Measurements from ENCODE around the gene TRDN.

Gene TRDN

GRCh38 chr6:123655521-123656306 lies 19.0 kb upstream of the TRDN start:
- H3K4me1 ChIP-seq (ENCODE audit: control insufficient read depth, insufficient read depth, low read length) = no peaks in the 10 kb centered on the region
- no peak overlapping the region for H3K9ac ChIP-seq (ENCODE audit: low read length)
- no peaks in the 10 kb centered on the region for H3K36me3 ChIP-seq (ENCODE audit: control insufficient read depth, insufficient read depth, low read length)
- H3K27me3 ChIP-seq (ENCODE audit: control insufficient read depth, insufficient read depth, low read length) = no peaks in the 10 kb centered on the region
- H3K27ac ChIP-seq (ENCODE audit: low read depth, low read length) = no peak overlapping the region
- H3K4me3 ChIP-seq (ENCODE audit: low read length) = no peak overlapping the region

DNA sequence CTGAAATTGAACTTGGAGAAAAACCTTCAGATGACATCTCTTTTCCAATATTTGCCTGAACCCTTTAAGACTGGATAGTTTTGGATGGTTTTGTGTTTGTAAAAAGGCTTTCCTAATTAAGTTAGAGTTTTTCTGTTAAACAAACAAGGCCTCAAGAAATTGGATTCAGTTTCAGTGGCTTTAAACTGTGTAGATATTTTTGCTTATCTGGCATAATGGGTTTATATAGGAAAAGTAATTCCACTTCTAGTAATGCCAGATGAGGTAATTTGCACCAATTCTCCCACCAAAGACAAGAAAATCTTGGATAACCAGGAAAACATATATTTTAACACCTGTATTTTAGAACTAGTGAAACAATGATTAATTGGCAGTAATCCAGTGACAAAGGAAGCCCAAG lies 12.0 kb upstream of the TRDN start:
- Histone ChIP-seq H3K9ac (ENCODE audit: low read length) (no peak overlapping the region), H3K27ac (ENCODE audit: low read depth, low read length) (no peak overlapping the region), H3K4me3 (ENCODE audit: low read length) (no peak overlapping the region), H3K4me1 (ENCODE audit: control insufficient read depth, insufficient read depth, low read length) (no peaks in the 10 kb centered on the region), H3K36me3 (ENCODE audit: control insufficient read depth, insufficient read depth, low read length) (no peaks in the 10 kb centered on the region), H3K27me3 (ENCODE audit: control insufficient read depth, insufficient read depth, low read length) (no peaks in the 10 kb centered on the region)

- Histone ChIP-seq H3K4me3 (ENCODE audit: low read length) (no peak overlapping the region), H3K36me3 (ENCODE audit: control insufficient read depth, insufficient read depth, low read length) (no peaks in the 10 kb centered on the region), H3K27ac (ENCODE audit: low read depth, low read length) (no peak overlapping the region), H3K27me3 (ENCODE audit: control insufficient read depth, insufficient read depth, low read length) (no peaks in the 10 kb centered on the region), H3K4me1 (ENCODE audit: control insufficient read depth, insufficient read depth, low read length) (no peaks in the 10 kb centered on the region), H3K9ac (ENCODE audit: low read length) (no peak overlapping the region)
Measured at GRCh38 chr6:123648020-123648580, 11.3 kb upstream of the TRDN start.

DNA sequence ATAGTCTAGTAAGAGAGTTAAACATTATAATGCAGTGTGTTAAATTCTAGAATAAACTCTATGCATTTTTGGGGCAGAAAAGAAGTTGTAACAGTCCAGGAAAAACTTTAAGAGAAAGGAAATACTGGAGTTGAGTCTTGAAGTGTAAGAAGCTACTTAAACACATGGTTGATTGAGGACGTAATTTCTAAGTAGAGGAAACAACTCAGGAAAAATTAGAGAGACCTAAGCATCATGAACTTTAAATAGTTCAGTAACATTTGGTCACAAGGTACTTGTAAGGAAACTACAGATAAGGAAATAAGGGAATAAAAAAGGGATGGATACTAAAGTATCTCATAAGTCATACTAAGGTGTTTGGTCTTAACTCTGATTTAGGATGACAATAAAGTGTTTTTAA lies 4.7 kb upstream of the TRDN start:
- H3K27ac ChIP-seq (ENCODE audit: low read depth, low read length) = no peak overlapping the region
- no peak overlapping the region for H3K4me3 ChIP-seq (ENCODE audit: low read length)

GRCh38 chr6:123640567-123641187 lies 3.9 kb upstream of the TRDN start:
- Histone ChIP-seq H3K27me3 (ENCODE audit: control insufficient read depth, insufficient read depth, low read length) (no peaks in the 10 kb centered on the region), H3K4me3 (ENCODE audit: low read length) (no peak overlapping the region), H3K27ac (ENCODE audit: low read depth, low read length) (no peak overlapping the region), H3K9ac (ENCODE audit: low read length) (no peak overlapping the region), H3K36me3 (ENCODE audit: control insufficient read depth, insufficient read depth, low read length) (no peaks in the 10 kb centered on the region), H3K4me1 (ENCODE audit: control insufficient read depth, insufficient read depth, low read length) (no peaks in the 10 kb centered on the region)

More for the DNA sequence above, 4.7 kb upstream of the TRDN start:
- no peaks in the 10 kb centered on the region for H3K27me3 ChIP-seq (ENCODE audit: control insufficient read depth, insufficient read depth, low read length)
- no peaks in the 10 kb centered on the region for H3K4me1 ChIP-seq (ENCODE audit: control insufficient read depth, insufficient read depth, low read length)
- H3K9ac ChIP-seq (ENCODE audit: low read length) = no peak overlapping the region
- H3K36me3 ChIP-seq (ENCODE audit: control insufficient read depth, insufficient read depth, low read length) = no peaks in the 10 kb centered on the region

DNA sequence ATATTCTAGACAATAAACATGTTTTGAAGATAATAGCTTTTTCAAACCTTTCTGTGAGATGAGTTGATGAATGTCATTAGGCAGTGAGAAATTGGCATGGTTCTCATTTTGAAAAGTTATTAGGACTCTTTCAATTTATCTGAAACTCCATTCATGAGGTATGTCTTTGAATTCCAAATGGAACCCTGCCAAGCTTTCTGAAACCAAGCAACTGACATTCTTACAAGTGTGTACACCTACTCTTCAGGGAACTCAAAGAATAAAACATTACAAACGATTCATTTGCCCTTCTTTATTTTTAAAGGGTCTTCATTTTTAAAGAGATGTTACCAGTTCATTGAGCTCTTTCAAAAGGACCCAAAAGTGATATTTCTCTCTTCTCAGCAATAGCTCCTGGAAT lies 2.1 kb upstream of the TRDN start:
- Histone ChIP-seq H3K27me3 (ENCODE audit: control insufficient read depth, insufficient read depth, low read length) (no peaks in the 10 kb centered on the region), H3K4me3 (ENCODE audit: low read length) (no peak overlapping the region), H3K27ac (ENCODE audit: low read depth, low read length) (no peak overlapping the region), H3K4me1 (ENCODE audit: control insufficient read depth, insufficient read depth, low read length) (no peaks in the 10 kb centered on the region), H3K9ac (ENCODE audit: low read length) (no peak overlapping the region), H3K36me3 (ENCODE audit: control insufficient read depth, insufficient read depth, low read length) (no peaks in the 10 kb centered on the region)

- Histone ChIP-seq H3K27me3 (ENCODE audit: control insufficient read depth, insufficient read depth, low read length) (no peaks in the 10 kb centered on the region), H3K4me3 (ENCODE audit: low read length) (no peak overlapping the region), H3K9ac (ENCODE audit: low read length) (no peak overlapping the region), H3K27ac (ENCODE audit: low read depth, low read length) (no peak overlapping the region), H3K4me1 (ENCODE audit: control insufficient read depth, insufficient read depth, low read length) (no peaks in the 10 kb centered on the region), H3K36me3 (ENCODE audit: control insufficient read depth, insufficient read depth, low read length) (no peaks in the 10 kb centered on the region)
Measured at GRCh38 chr6:123636282-123636681, 468 bp downstream of the TRDN start.

DNA sequence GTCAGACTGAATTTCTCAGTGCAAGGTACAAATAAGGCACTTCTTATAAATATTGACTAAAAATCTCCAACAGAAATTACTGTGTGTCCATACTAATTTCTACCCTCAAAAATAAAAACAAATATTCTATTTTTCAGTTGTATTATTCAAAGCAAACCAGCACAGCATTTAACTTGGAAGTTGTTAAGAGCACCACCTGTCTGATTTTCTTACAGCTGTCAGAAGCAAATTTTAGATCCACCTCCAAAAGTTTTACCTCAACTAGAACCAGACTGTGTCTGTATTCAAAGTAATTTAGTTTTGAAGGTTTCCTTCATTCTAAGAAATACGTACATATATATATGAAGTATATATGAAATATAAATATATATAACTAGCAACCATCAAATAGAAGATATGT lies 1.2 kb downstream of the TRDN start:
- Histone ChIP-seq H3K27me3 (ENCODE audit: control insufficient read depth, insufficient read depth, low read length) (no peaks in the 10 kb centered on the region), H3K36me3 (ENCODE audit: control insufficient read depth, insufficient read depth, low read length) (no peaks in the 10 kb centered on the region), H3K27ac (ENCODE audit: low read depth, low read length) (no peak overlapping the region), H3K4me3 (ENCODE audit: low read length) (no peak overlapping the region), H3K4me1 (ENCODE audit: control insufficient read depth, insufficient read depth, low read length) (no peaks in the 10 kb centered on the region), H3K9ac (ENCODE audit: low read length) (no peak overlapping the region)

DNA sequence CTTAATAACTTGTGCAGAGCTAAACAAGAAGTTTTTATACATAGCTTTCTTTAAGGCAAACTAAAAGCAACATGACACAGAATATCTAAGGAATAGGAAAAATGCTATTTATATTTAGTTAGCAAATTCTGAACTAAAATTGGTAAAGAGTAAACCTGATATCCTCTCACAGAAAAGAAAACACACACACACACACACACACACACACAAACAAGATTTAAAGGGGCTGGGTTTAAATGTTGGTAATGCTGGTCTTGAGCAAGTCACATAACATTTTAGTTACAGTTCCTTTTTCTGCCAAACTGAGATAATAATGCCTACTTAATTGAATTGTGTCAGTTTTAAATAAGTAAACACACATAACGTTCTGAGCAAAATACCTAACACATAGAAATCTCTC lies 1.6 kb downstream of the TRDN start:
- Histone ChIP-seq H3K9ac (ENCODE audit: low read length) (no peak overlapping the region), H3K27me3 (ENCODE audit: control insufficient read depth, insufficient read depth, low read length) (no peaks in the 10 kb centered on the region), H3K4me1 (ENCODE audit: control insufficient read depth, insufficient read depth, low read length) (no peaks in the 10 kb centered on the region), H3K36me3 (ENCODE audit: control insufficient read depth, insufficient read depth, low read length) (no peaks in the 10 kb centered on the region), H3K4me3 (ENCODE audit: low read length) (no peak overlapping the region), H3K27ac (ENCODE audit: low read depth, low read length) (no peak overlapping the region)

- no peaks in the 10 kb centered on the region for H3K27me3 ChIP-seq (ENCODE audit: control insufficient read depth, insufficient read depth, low read length)
- H3K27ac ChIP-seq (ENCODE audit: low read depth, low read length) = no peak overlapping the region
- H3K9ac ChIP-seq (ENCODE audit: low read length) = no peak overlapping the region
- H3K36me3 ChIP-seq (ENCODE audit: control insufficient read depth, insufficient read depth, low read length) = no peaks in the 10 kb centered on the region
- H3K4me1 ChIP-seq (ENCODE audit: control insufficient read depth, insufficient read depth, low read length) = no peaks in the 10 kb centered on the region
- no peak overlapping the region for H3K4me3 ChIP-seq (ENCODE audit: low read length)
Measured at GRCh38 chr6:123632641-123633040, 4.1 kb downstream of the TRDN start.

DNA sequence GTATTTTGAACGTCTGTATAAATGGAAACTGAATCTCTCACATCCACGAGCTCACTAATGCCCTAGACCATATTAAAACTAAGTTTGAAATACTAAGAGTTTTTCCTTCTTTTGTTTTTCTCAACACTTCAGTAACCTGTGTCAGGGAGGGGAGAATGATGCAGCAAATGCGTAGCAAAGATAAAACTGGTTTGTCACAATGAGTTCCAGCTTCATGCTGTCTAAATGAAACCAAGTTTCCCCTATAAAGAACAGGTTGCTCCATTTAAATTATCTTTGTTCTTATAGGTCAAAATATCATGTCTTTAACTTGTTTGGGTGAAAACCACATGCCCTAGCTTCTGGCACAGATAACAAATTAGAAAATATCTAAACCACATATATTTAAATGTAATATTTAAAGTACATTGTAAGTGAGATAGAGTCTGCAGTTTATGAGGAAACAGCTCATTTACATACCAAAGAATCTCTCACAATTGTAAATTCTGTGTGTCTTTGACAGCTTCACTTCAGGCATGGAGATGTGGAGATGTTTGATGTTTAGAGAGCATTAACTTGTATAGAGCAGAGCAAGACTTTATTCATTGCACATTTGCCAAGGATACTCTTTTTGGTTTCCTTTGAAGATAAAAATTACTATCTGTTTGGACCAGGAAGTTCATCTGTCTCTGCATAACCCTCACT lies 7.3 kb downstream of the TRDN start:
- no peak overlapping the region for H3K9ac ChIP-seq (ENCODE audit: low read length)

DNA sequence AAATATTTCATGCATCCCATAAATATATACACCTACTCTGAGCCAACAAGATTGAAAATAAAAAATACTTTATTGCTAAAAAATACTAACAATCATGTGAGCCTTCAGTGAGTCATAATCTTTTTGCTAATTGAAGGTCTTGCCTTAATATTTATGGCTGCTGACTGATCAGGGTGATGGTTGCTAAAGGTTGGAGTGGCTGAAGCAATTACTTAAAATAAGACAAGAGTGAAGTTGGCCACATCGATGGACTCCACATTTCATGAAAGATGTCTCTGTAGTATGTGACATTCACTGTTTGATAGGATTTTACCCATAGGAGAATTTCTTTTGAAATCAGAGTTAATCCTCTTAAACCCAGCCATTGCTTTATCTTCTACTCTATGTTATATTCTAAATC lies 11.1 kb downstream of the TRDN start:
- H3K4me3 ChIP-seq (ENCODE audit: low read length) = no peak overlapping the region
- no peaks in the 10 kb centered on the region for H3K36me3 ChIP-seq (ENCODE audit: control insufficient read depth, insufficient read depth, low read length)
- H3K27me3 ChIP-seq (ENCODE audit: control insufficient read depth, insufficient read depth, low read length) = no peaks in the 10 kb centered on the region
- H3K4me1 ChIP-seq (ENCODE audit: control insufficient read depth, insufficient read depth, low read length) = no peaks in the 10 kb centered on the region
- no peak overlapping the region for H3K27ac ChIP-seq (ENCODE audit: low read depth, low read length)
- no peak overlapping the region for H3K9ac ChIP-seq (ENCODE audit: low read length)

More for the DNA sequence above, 7.3 kb downstream of the TRDN start:
- Histone ChIP-seq H3K36me3 (ENCODE audit: control insufficient read depth, insufficient read depth, low read length) (no peaks in the 10 kb centered on the region), H3K4me1 (ENCODE audit: control insufficient read depth, insufficient read depth, low read length) (no peaks in the 10 kb centered on the region), H3K27me3 (ENCODE audit: control insufficient read depth, insufficient read depth, low read length) (no peaks in the 10 kb centered on the region), H3K27ac (ENCODE audit: low read depth, low read length) (no peak overlapping the region), H3K4me3 (ENCODE audit: low read length) (no peak overlapping the region)
